ENCODE data around the gene DENND1B.

DENND1B gene

GRCh38 chr1:197463142-197463541 is 312.1 kb downstream of the DENND1B start:
- DNase-seq: no peak

GRCh38 chr1:197462539-197462938 is 312.7 kb downstream of the DENND1B start:
- DNase-seq: no peak

Measured in HCEC 1CT (cell line).